Measurements from ENCODE around the gene FAM8A1. TPM values are rescaled to one million over a fixed set of nuclear protein-coding genes. Genes with fewer than 3 reads are reported as not detected.

Gene FAM8A1
- polyA plus RNA-seq: 31.0 TPM
- long read RNA-seq, donor 1, full-length matches to known transcripts: 11 of 11 reads
- long read RNA-seq, donor 1, partial matches to known transcripts: 0 of 11 reads
- long read RNA-seq, donor 1, other reads (novel, unspliced or antisense): 0 of 11 reads
- long read RNA-seq, donor 2, full-length matches to known transcripts: 13 of 13 reads
- long read RNA-seq, donor 2, partial matches to known transcripts: 0 of 13 reads
- long read RNA-seq, donor 2, other reads (novel, unspliced or antisense): 0 of 13 reads
- long read RNA-seq, donor 3, full-length matches to known transcripts: 12 of 12 reads
- long read RNA-seq, donor 3, partial matches to known transcripts: 0 of 12 reads
- long read RNA-seq, donor 3, other reads (novel, unspliced or antisense): 0 of 12 reads
- long read RNA-seq, donor 4, full-length matches to known transcripts: 3 of 3 reads
- long read RNA-seq, donor 4, partial matches to known transcripts: 0 of 3 reads
- long read RNA-seq, donor 4, other reads (novel, unspliced or antisense): 0 of 3 reads
- long read RNA-seq, donor 5, full-length matches to known transcripts: 6 of 6 reads
- long read RNA-seq, donor 5, partial matches to known transcripts: 0 of 6 reads
- long read RNA-seq, donor 5, other reads (novel, unspliced or antisense): 0 of 6 reads
- long read RNA-seq, donor 6, full-length matches to known transcripts: 9 of 14 reads
- long read RNA-seq, donor 6, partial matches to known transcripts: 5 of 14 reads
- long read RNA-seq, donor 6, other reads (novel, unspliced or antisense): 0 of 14 reads
- long read RNA-seq, donor 7, full-length matches to known transcripts: 5 of 5 reads
- long read RNA-seq, donor 7, partial matches to known transcripts: 0 of 5 reads
- long read RNA-seq, donor 7, other reads (novel, unspliced or antisense): 0 of 5 reads
- long read RNA-seq, donor 8, full-length matches to known transcripts: 7 of 7 reads
- long read RNA-seq, donor 8, partial matches to known transcripts: 0 of 7 reads
- long read RNA-seq, donor 8, other reads (novel, unspliced or antisense): 0 of 7 reads
- long read RNA-seq, donor 9, full-length matches to known transcripts: 9 of 9 reads
- long read RNA-seq, donor 9, partial matches to known transcripts: 0 of 9 reads
- long read RNA-seq, donor 9, other reads (novel, unspliced or antisense): 0 of 9 reads
- long read RNA-seq, donor 10, full-length matches to known transcripts: 11 of 37 reads
- long read RNA-seq, donor 10, partial matches to known transcripts: 26 of 37 reads
- long read RNA-seq, donor 10, other reads (novel, unspliced or antisense): 0 of 37 reads
- long read RNA-seq, donor 11, full-length matches to known transcripts: 15 of 37 reads
- long read RNA-seq, donor 11, partial matches to known transcripts: 22 of 37 reads
- long read RNA-seq, donor 11, other reads (novel, unspliced or antisense): 0 of 37 reads

GRCh38 chr6:17599877-17600526 is at the start of gene FAM8A1:
Gene FAM8A1 (plus strand): TSS chr6:17600302. CDS start chr6:17600410, 108 bp downstream.
- H3K4me1 ChIP-seq (ENCODE audit: control insufficient read depth, insufficient read depth, low read length): peaks cover 6% of the 10 kb centered on the region
- no peaks in the 10 kb centered on the region for H3K9me3 ChIP-seq (ENCODE audit: control insufficient read depth, low read depth, low read length)
- WGBS (ENCODE audit: insufficient coverage, low lambda C conversion rate): no CpG with 5 or more reads among the region's 42 CpGs
- H3K27ac ChIP-seq (ENCODE audit: low read length): peak within 1 kb of the TSS; percentile 74
- DNase-seq: peak; percentile 95 to 96
- peak within 1 kb of the TSS; percentile 58 for H3K4me3 ChIP-seq (ENCODE audit: low read length)
- H3K36me3 ChIP-seq (ENCODE audit: control insufficient read depth, insufficient read depth, low read length): peaks cover 14% of the 10 kb centered on the region
- no peaks in the 10 kb centered on the region for H3K27me3 ChIP-seq (ENCODE audit: control insufficient read depth, insufficient read depth, low read length)

- Histone ChIP-seq H3K4me1 (ENCODE audit: control insufficient read depth, insufficient read depth, low read length) (no peaks in the 10 kb centered on the region), H3K4me3 (ENCODE audit: low read length) (no peak overlapping the region), H3K9me3 (ENCODE audit: control insufficient read depth, low read depth, low read length) (no peaks in the 10 kb centered on the region), H3K36me3 (ENCODE audit: control insufficient read depth, insufficient read depth, low read length) (no peaks in the 10 kb centered on the region), H3K27me3 (ENCODE audit: control insufficient read depth, insufficient read depth, low read length) (no peaks in the 10 kb centered on the region), H3K27ac (ENCODE audit: low read length) (no peak overlapping the region)
- no peak for DNase-seq
- 97% methylated on average over 5 of the region's 9 CpGs for WGBS (ENCODE audit: insufficient coverage, low lambda C conversion rate)
Observed at GRCh38 chr6:17551383-17551958, 48.6 kb upstream of the FAM8A1 start.

GRCh38 chr6:17552861-17553260 is 47.2 kb upstream of the FAM8A1 start:
- H3K4me1 ChIP-seq (ENCODE audit: control insufficient read depth, insufficient read depth, low read length): no peaks in the 10 kb centered on the region
- no peak for DNase-seq
- H3K36me3 ChIP-seq (ENCODE audit: control insufficient read depth, insufficient read depth, low read length): no peaks in the 10 kb centered on the region
- no peaks in the 10 kb centered on the region for H3K27me3 ChIP-seq (ENCODE audit: control insufficient read depth, insufficient read depth, low read length)
- WGBS (ENCODE audit: insufficient coverage, low lambda C conversion rate): 100% methylated on average over 1 of the region's 3 CpGs
- no peak overlapping the region for H3K27ac ChIP-seq (ENCODE audit: low read length)
- H3K4me3 ChIP-seq (ENCODE audit: low read length): no peak overlapping the region
- H3K9me3 ChIP-seq (ENCODE audit: control insufficient read depth, low read depth, low read length): no peaks in the 10 kb centered on the region

- no peak overlapping the region for H3K27ac ChIP-seq (ENCODE audit: low read length)
- H3K9me3 ChIP-seq (ENCODE audit: control insufficient read depth, low read depth, low read length): no peaks in the 10 kb centered on the region
- no peak for DNase-seq
- H3K4me1 ChIP-seq (ENCODE audit: control insufficient read depth, insufficient read depth, low read length): no peaks in the 10 kb centered on the region
- H3K4me3 ChIP-seq (ENCODE audit: low read length): no peak overlapping the region
- no peaks in the 10 kb centered on the region for H3K36me3 ChIP-seq (ENCODE audit: control insufficient read depth, insufficient read depth, low read length)
- H3K27me3 ChIP-seq (ENCODE audit: control insufficient read depth, insufficient read depth, low read length): no peaks in the 10 kb centered on the region
- no CpG with 5 or more reads among the region's 4 CpGs for WGBS (ENCODE audit: insufficient coverage, low lambda C conversion rate)
Observed at GRCh38 chr6:17556014-17556413, 44.1 kb upstream of the FAM8A1 start.

GRCh38 chr6:17562636-17563035 is 37.5 kb upstream of the FAM8A1 start:
- DNase-seq: no peak
- no peaks in the 10 kb centered on the region for H3K27me3 ChIP-seq (ENCODE audit: control insufficient read depth, insufficient read depth, low read length)
- no peak overlapping the region for H3K27ac ChIP-seq (ENCODE audit: low read length)
- peaks cover 5% of the 10 kb centered on the region for H3K9me3 ChIP-seq (ENCODE audit: control insufficient read depth, low read depth, low read length)
- no peaks in the 10 kb centered on the region for H3K36me3 ChIP-seq (ENCODE audit: control insufficient read depth, insufficient read depth, low read length)
- no peak overlapping the region for H3K4me3 ChIP-seq (ENCODE audit: low read length)
- no peaks in the 10 kb centered on the region for H3K4me1 ChIP-seq (ENCODE audit: control insufficient read depth, insufficient read depth, low read length)
- 93% methylated on average over 3 of the region's 3 CpGs for WGBS (ENCODE audit: insufficient coverage, low lambda C conversion rate)

- peaks cover 5% of the 10 kb centered on the region for H3K9me3 ChIP-seq (ENCODE audit: control insufficient read depth, low read depth, low read length)
- no peaks in the 10 kb centered on the region for H3K27me3 ChIP-seq (ENCODE audit: control insufficient read depth, insufficient read depth, low read length)
- H3K27ac ChIP-seq (ENCODE audit: low read length): no peak overlapping the region
- H3K36me3 ChIP-seq (ENCODE audit: control insufficient read depth, insufficient read depth, low read length): no peaks in the 10 kb centered on the region
- no CpG with 5 or more reads among the region's 3 CpGs for WGBS (ENCODE audit: insufficient coverage, low lambda C conversion rate)
- H3K4me3 ChIP-seq (ENCODE audit: low read length): no peak overlapping the region
- no peak for DNase-seq
- no peaks in the 10 kb centered on the region for H3K4me1 ChIP-seq (ENCODE audit: control insufficient read depth, insufficient read depth, low read length)
Observed at GRCh38 chr6:17565399-17565798, 34.7 kb upstream of the FAM8A1 start.

- Histone ChIP-seq H3K4me3 (ENCODE audit: low read length) (no peak overlapping the region), H3K9me3 (ENCODE audit: control insufficient read depth, low read depth, low read length) (no peaks in the 10 kb centered on the region), H3K27ac (ENCODE audit: low read length) (no peak overlapping the region), H3K27me3 (ENCODE audit: control insufficient read depth, insufficient read depth, low read length) (no peaks in the 10 kb centered on the region), H3K4me1 (ENCODE audit: control insufficient read depth, insufficient read depth, low read length) (no peaks in the 10 kb centered on the region), H3K36me3 (ENCODE audit: control insufficient read depth, insufficient read depth, low read length) (no peaks in the 10 kb centered on the region)
- WGBS (ENCODE audit: insufficient coverage, low lambda C conversion rate): 100% methylated on average over 1 of the region's 8 CpGs
- DNase-seq: no peak
Observed at GRCh38 chr6:17574866-17575560, 25.1 kb upstream of the FAM8A1 start.

GRCh38 chr6:17577059-17577458 is 23.0 kb upstream of the FAM8A1 start:
- no CpG with 5 or more reads among the region's 1 CpG for WGBS (ENCODE audit: insufficient coverage, low lambda C conversion rate)

GRCh38 chr6:17580518-17581048 is 19.5 kb upstream of the FAM8A1 start:
- Histone ChIP-seq H3K36me3 (ENCODE audit: control insufficient read depth, insufficient read depth, low read length) (no peaks in the 10 kb centered on the region), H3K4me1 (ENCODE audit: control insufficient read depth, insufficient read depth, low read length) (no peaks in the 10 kb centered on the region), H3K27ac (ENCODE audit: low read length) (no peak overlapping the region), H3K4me3 (ENCODE audit: low read length) (peak overlapping the region; percentile 43), H3K9me3 (ENCODE audit: control insufficient read depth, low read depth, low read length) (no peaks in the 10 kb centered on the region), H3K27me3 (ENCODE audit: control insufficient read depth, insufficient read depth, low read length) (peaks cover 2% of the 10 kb centered on the region)
- peak in 1 of 2 donors; percentile 50 for DNase-seq
- WGBS (ENCODE audit: insufficient coverage, low lambda C conversion rate): no CpG with 5 or more reads among the region's 53 CpGs

More at GRCh38 chr6:17577059-17577458, 23.0 kb upstream of the FAM8A1 start:
- H3K4me1 ChIP-seq (ENCODE audit: control insufficient read depth, insufficient read depth, low read length): no peaks in the 10 kb centered on the region
- no peaks in the 10 kb centered on the region for H3K36me3 ChIP-seq (ENCODE audit: control insufficient read depth, insufficient read depth, low read length)
- H3K9me3 ChIP-seq (ENCODE audit: control insufficient read depth, low read depth, low read length): no peaks in the 10 kb centered on the region
- H3K4me3 ChIP-seq (ENCODE audit: low read length): no peak overlapping the region
- no peak overlapping the region for H3K27ac ChIP-seq (ENCODE audit: low read length)
- peaks cover 2% of the 10 kb centered on the region for H3K27me3 ChIP-seq (ENCODE audit: control insufficient read depth, insufficient read depth, low read length)
- DNase-seq: no peak

All from large intestine (tissue), 12 donors.